Liver (tissue), 10 donors: ENCODE data around the gene OR2A5. TPM values are rescaled to one million over a fixed set of nuclear protein-coding genes. Genes with fewer than 3 reads are reported as not detected.

Experiments
- DNase-seq: peaks from one replicate; pipeline ENCODE4 v3.0.0-alpha.2; 2017; ENCODE audit warnings: low spot score
- H3K27ac ChIP-seq, 2 donors: one replicate each; pipeline ENCODE4 v1.7.0; 2013; ENCODE audit warnings: inconsistent platforms in 2 of 2, low read length in 2 of 2, control low read depth in 1 of 2, low read depth in 1 of 2, mild to moderate bottlenecking in 1 of 2
- H3K27me3 ChIP-seq, 4 donors: one replicate each; pipeline versions ENCODE4 v1.6.1 to v1.7.0; 2013; ENCODE audit warnings: low read length in 3 of 4, inconsistent platforms in 1 of 4, mild to moderate bottlenecking in 1 of 4, moderate library complexity in 1 of 4; ENCODE audit not compliant: control insufficient read depth in 4 of 4, insufficient read depth in 4 of 4
- H3K36me3 ChIP-seq, 4 donors: one replicate each; pipeline versions ENCODE4 v1.6.1 to v1.7.0; 2013; ENCODE audit warnings: low read length in 3 of 4, mild to moderate bottlenecking in 3 of 4, low read depth in 1 of 4, moderate library complexity in 1 of 4; ENCODE audit not compliant: control insufficient read depth in 4 of 4, insufficient read depth in 3 of 4
- H3K4me1 ChIP-seq, 4 donors: one replicate each; pipeline versions ENCODE4 v1.6.1 to v1.7.0; 2013; ENCODE audit warnings: low read length in 3 of 4, mild to moderate bottlenecking in 3 of 4, moderate library complexity in 1 of 4; ENCODE audit not compliant: control insufficient read depth in 4 of 4, insufficient read depth in 4 of 4
- H3K4me3 ChIP-seq, 3 donors: one replicate each; pipeline versions ENCODE4 v1.6.1 to v1.7.0; 2013; ENCODE audit warnings: low read length in 3 of 3, control low read depth in 1 of 3, low read depth in 1 of 3, mild to moderate bottlenecking in 1 of 3
- H3K9ac ChIP-seq, 2 donors: one replicate each; pipeline ENCODE4 v1.7.0; 2013; ENCODE audit warnings: low read length in 2 of 2, mild to moderate bottlenecking in 2 of 2, moderate library complexity in 2 of 2, control low read depth in 1 of 2, low read depth in 1 of 2
- H3K9me3 ChIP-seq, 4 donors: one replicate each; pipeline versions ENCODE4 v1.6.1 to v1.7.0; 2013; ENCODE audit warnings: low read length in 3 of 4; ENCODE audit not compliant: control insufficient read depth in 4 of 4
- CTCF ChIP-seq: fragments of 150-350 bp; IDR thresholded peaks from 2 replicates; pipeline ENCODE4 v1.5.1; 2017; ENCODE audit warnings: improper control_type of control experiment, low read depth, low read length; ENCODE audit not compliant: missing input control
- FOXA1 ChIP-seq: IDR thresholded peaks from 2 replicates; pipeline ENCODE4 v1.6.1; 2016; ENCODE audit warnings: antibody characterized with exemption
- GABPA ChIP-seq, 2 donors: IDR thresholded peaks in 1 of 2; conservative IDR thresholded peaks in 1 of 2; 2 replicates each; pipeline ENCODE4 v1.6.1; 2016; ENCODE audit warnings: antibody characterized with exemption in 2 of 2, mild to moderate bottlenecking in 1 of 2, moderate library complexity in 1 of 2
- HNF4A ChIP-seq, 2 donors: conservative IDR thresholded peaks; 2 replicates each; pipeline ENCODE4 v1.6.1; 2016; ENCODE audit warnings: antibody characterized with exemption in 2 of 2, mild to moderate bottlenecking in 2 of 2
- HNF4G ChIP-seq: IDR thresholded peaks from 2 replicates; pipeline ENCODE4 v1.6.1; 2016; ENCODE audit warnings: antibody characterized with exemption
- JUND ChIP-seq, 2 donors: IDR thresholded peaks; 2 replicates each; pipeline ENCODE4 v1.6.1; 2016; ENCODE audit warnings: antibody characterized with exemption in 2 of 2
- NR2F2 ChIP-seq: IDR thresholded peaks from 2 replicates; pipeline ENCODE4 v1.6.1; 2016; ENCODE audit warnings: antibody characterized with exemption
- RAD21 ChIP-seq, 2 donors: IDR thresholded peaks; 2 replicates each; pipeline ENCODE4 v1.6.1; 2016; ENCODE audit warnings: antibody characterized with exemption in 2 of 2, mild to moderate bottlenecking in 2 of 2
- REST ChIP-seq: IDR thresholded peaks from 2 replicates; pipeline ENCODE4 v1.6.1; 2016; ENCODE audit warnings: antibody characterized with exemption, mild to moderate bottlenecking
- SP1 ChIP-seq: IDR thresholded peaks from 2 replicates; pipeline ENCODE4 v1.6.1; 2018; ENCODE audit warnings: antibody characterized with exemption, mild to moderate bottlenecking
- TAF1 ChIP-seq: conservative IDR thresholded peaks from 2 replicates; pipeline ENCODE4 v1.6.1; 2016; ENCODE audit warnings: antibody characterized with exemption, mild to moderate bottlenecking
- ZBTB33 ChIP-seq: IDR thresholded peaks from 2 replicates; pipeline ENCODE4 v1.6.1; 2016; ENCODE audit warnings: antibody characterized with exemption
- polyA plus RNA-seq, 2 donors: library from polyadenylated mRNA; stranded (reverse) in 1 of 2; unstranded in 1 of 2; fragments of 200-250 nt in 1 of 2; fragments of >200 nt in 1 of 2; fragmentation: Nextera tagmentation in 1 of 2; extraction: Ambion mirVana in 1 of 2; gene quantifications; one replicate each; pipeline versions ENCODE4 v1.2.1 to v1.2.3, GENCODE V29; 2013 to 2015
- small RNA-seq: library from RNA; depleted of rRNA; stranded (forward); fragments of <200 nt; gene quantifications from one replicate; pipeline ENCODE3, GENCODE V24; 2014
- total RNA-seq, 2 donors: library from RNA; depleted of rRNA; stranded (reverse); fragments of >200 nt; gene quantifications; one replicate each; pipeline ENCODE4 v1.2.3, GENCODE V29; 2014
- TF ChIP-seq, protein P1 (sequence below): IDR thresholded peaks from 2 replicates; pipeline ENCODE4 v1.6.1; 2016; ENCODE audit warnings: antibody characterized with exemption
- donor health status: healthy.
- donor health status: healthy.
- donor health status: healthy.
- donor health status: healthy.
- donor health status: healthy.

The OR2A5 gene
- total and polyA plus RNA-seq, 4 donors: 0.28 TPM; not detected in 3

- H3K27ac ChIP-seq: no peak overlapping the region
- no peaks in the 10 kb centered on the region for H3K36me3 ChIP-seq
- H3K4me1 ChIP-seq: no peaks in the 10 kb centered on the region
- H3K27me3 ChIP-seq: peaks cover 0 to 2% (median 0%) of the 10 kb centered on the region in 4 donors
- H3K9me3 ChIP-seq: no peaks in the 10 kb centered on the region
- no peak overlapping the region for H3K9ac ChIP-seq
- DNase-seq: no peak
- TF ChIP-seq GABPA (IDR thresholded peaks at IDR 0.05 in 1 of 2, conservative IDR thresholded peaks at IDR 0.05 in 1 of 2) (no peak), ZBTB33 (no peak), RAD21 (IDR thresholded peaks at IDR 0.05) (no peak), TAF1 (no peak), NR2F2 (no peak), HNF4A (conservative IDR thresholded peaks at IDR 0.05) (no peak), JUND (IDR thresholded peaks at IDR 0.05) (no peak), CTCF (no peak), REST (no peak), SP1 (no peak), FOXA1 (no peak), HNF4G (no peak)
- TF ChIP-seq, protein P1, sequence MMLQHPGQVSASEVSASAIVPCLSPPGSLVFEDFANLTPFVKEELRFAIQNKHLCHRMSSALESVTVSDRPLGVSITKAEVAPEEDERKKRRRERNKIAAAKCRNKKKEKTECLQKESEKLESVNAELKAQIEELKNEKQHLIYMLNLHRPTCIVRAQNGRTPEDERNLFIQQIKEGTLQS: no peak
- no peak overlapping the region for H3K4me3 ChIP-seq
These were observed 56.5 kb downstream of the OR2A5 start for GRCh38 chr7:144105211-144105610.

Small RNA genes within 50 kb of the gene (small RNA-seq; reads per million reads assigned to genes)
- gene OR2A41P: not detected

Other genes with a start within 250 kb of the OR2A5 start
- 10 to 100 TPM; 25.4 to 75.1 TPM for gene TCAF1, start 146.8 kb upstream of the OR2A5 start, total RNA-seq
- gene TCAF1, start 146.8 kb upstream of the OR2A5 start, polyA plus RNA-seq: 10 to 100 TPM; 20.2 to 34.9 TPM
- gene OR2F2, start 113.7 kb upstream of the OR2A5 start, total RNA-seq: not detected
- gene OR2F2, start 113.7 kb upstream of the OR2A5 start, polyA plus RNA-seq: not detected
- gene OR2F1, start 94.1 kb upstream of the OR2A5 start, total RNA-seq: under 1 TPM; under 0.01 to 0.05 TPM
- not detected for gene OR2F1, start 94.1 kb upstream of the OR2A5 start, polyA plus RNA-seq
- gene OR6B1, start 48.6 kb upstream of the OR2A5 start, total RNA-seq: under 1 TPM in 1 of 2 donors, not detected in 1; 0.05 TPM
- gene OR6B1, start 48.6 kb upstream of the OR2A5 start, polyA plus RNA-seq: not detected
- gene OR2A25, start 20.9 kb downstream of the OR2A5 start, total RNA-seq: not detected
- not detected for gene OR2A25, start 20.9 kb downstream of the OR2A5 start, polyA plus RNA-seq
- not detected for gene OR2A12, start 37.3 kb downstream of the OR2A5 start, total RNA-seq
- gene OR2A12, start 37.3 kb downstream of the OR2A5 start, polyA plus RNA-seq: not detected
- not detected for gene OR2A2, start 60.6 kb downstream of the OR2A5 start, total RNA-seq
- gene OR2A2, start 60.6 kb downstream of the OR2A5 start, polyA plus RNA-seq: not detected
- not detected for gene OR2A14, start 74.2 kb downstream of the OR2A5 start, total RNA-seq
- not detected for gene OR2A14, start 74.2 kb downstream of the OR2A5 start, polyA plus RNA-seq
- 1 to 10 TPM; 1.4 to 1.7 TPM for gene CTAGE4, start 134.5 kb downstream of the OR2A5 start, total RNA-seq
- 1 to 10 TPM in 1 of 2 donors, under 1 TPM in 1; 0.55 to 1.4 TPM for gene CTAGE4, start 134.5 kb downstream of the OR2A5 start, polyA plus RNA-seq
- gene ARHGEF35, start 146.9 kb downstream of the OR2A5 start, total RNA-seq: 1 to 10 TPM; 1.3 to 3.6 TPM
- 1 to 10 TPM; 2.5 to 4.6 TPM for gene ARHGEF35, start 146.9 kb downstream of the OR2A5 start, polyA plus RNA-seq
- not detected for gene OR2A42, start 190.7 kb downstream of the OR2A5 start, total RNA-seq
- not detected for gene OR2A42, start 190.7 kb downstream of the OR2A5 start, polyA plus RNA-seq
- 1 to 10 TPM; 1.6 TPM for gene OR2A7, start 215.8 kb downstream of the OR2A5 start, total RNA-seq
- 1 to 10 TPM; 1.1 to 1.5 TPM for gene OR2A7, start 215.8 kb downstream of the OR2A5 start, polyA plus RNA-seq
- gene CTAGE8, start 220.3 kb downstream of the OR2A5 start, total RNA-seq: under 1 TPM in 1 of 2 donors, not detected in 1; 0.92 TPM
- gene CTAGE8, start 220.3 kb downstream of the OR2A5 start, polyA plus RNA-seq: under 1 TPM; 0.44 to 0.57 TPM